ENCODE results near the gene QPCTL. TPM values are rescaled to one million over a fixed set of nuclear protein-coding genes. Genes with fewer than 3 reads are reported as not detected.

Gene QPCTL
- total RNA-seq, 1 donor from 2014 or later = 9.4 TPM

Other genes starting within 250 kb of the QPCTL start
- gene FOSB, start 224.7 kb upstream of the QPCTL start, total RNA-seq (ENCODE audit: insufficient read depth, low replicate concordance) = 357 TPM
- 7.5 TPM for gene RTN2, start 195.6 kb upstream of the QPCTL start, total RNA-seq (ENCODE audit: insufficient read depth, low replicate concordance)
- not detected for gene PPM1N, start 194.2 kb upstream of the QPCTL start, total RNA-seq (ENCODE audit: insufficient read depth, low replicate concordance)
- gene VASP, start 185.2 kb upstream of the QPCTL start, total RNA-seq (ENCODE audit: insufficient read depth, low replicate concordance) = 66.2 TPM
- 4.8 TPM for gene OPA3, start 107.9 kb upstream of the QPCTL start, total RNA-seq (ENCODE audit: insufficient read depth, low replicate concordance)
- gene GPR4, start 90.5 kb upstream of the QPCTL start, total RNA-seq (ENCODE audit: insufficient read depth, low replicate concordance) = 0.48 TPM
- 4.6 TPM for gene EML2, start 53.3 kb upstream of the QPCTL start, total RNA-seq (ENCODE audit: insufficient read depth, low replicate concordance)
- 0.72 TPM for gene GIPR, start 24.4 kb upstream of the QPCTL start, total RNA-seq (ENCODE audit: insufficient read depth, low replicate concordance)
- gene SNRPD2, start 713 bp upstream of the QPCTL start, total RNA-seq (ENCODE audit: insufficient read depth, low replicate concordance) = 108 TPM
- 13.0 TPM for gene FBXO46, start 38.2 kb downstream of the QPCTL start, total RNA-seq (ENCODE audit: insufficient read depth, low replicate concordance)
- gene MEIOSIN, start 40.8 kb downstream of the QPCTL start, total RNA-seq (ENCODE audit: insufficient read depth, low replicate concordance) = not detected
- 18.8 TPM for gene SIX5, start 76.6 kb downstream of the QPCTL start, total RNA-seq (ENCODE audit: insufficient read depth, low replicate concordance)
- 91.2 TPM for gene DMPK, start 89.8 kb downstream of the QPCTL start, total RNA-seq (ENCODE audit: insufficient read depth, low replicate concordance)
- 23.8 TPM for gene DMWD, start 100.2 kb downstream of the QPCTL start, total RNA-seq (ENCODE audit: insufficient read depth, low replicate concordance)
- gene RSPH6A, start 122.6 kb downstream of the QPCTL start, total RNA-seq (ENCODE audit: insufficient read depth, low replicate concordance) = not detected
- gene SYMPK, start 170.5 kb downstream of the QPCTL start, total RNA-seq (ENCODE audit: insufficient read depth, low replicate concordance) = 23.1 TPM
- not detected for gene FOXA3, start 171.7 kb downstream of the QPCTL start, total RNA-seq (ENCODE audit: insufficient read depth, low replicate concordance)
- gene IRF2BP1, start 193.5 kb downstream of the QPCTL start, total RNA-seq (ENCODE audit: insufficient read depth, low replicate concordance) = 16.9 TPM
- gene MYPOP, start 209.9 kb downstream of the QPCTL start, total RNA-seq (ENCODE audit: insufficient read depth, low replicate concordance) = not detected
- gene NANOS2, start 222.1 kb downstream of the QPCTL start, total RNA-seq (ENCODE audit: insufficient read depth, low replicate concordance) = not detected